Coronary artery (tissue), 2 donors: ENCODE measurements around the gene ZNF132.

Experiments
- DNase-seq: peaks from one replicate; pipeline ENCODE4 v3.0.0-alpha.2; 2017; ENCODE audit warnings: low spot score
- H3K27ac ChIP-seq, 2 donors: fragments of 200-600 bp; sonication (generic); one replicate each; pipeline ENCODE4 v1.5.1; 2016 to 2019
- H3K4me3 ChIP-seq: fragments of 200-600 bp; sonication (generic); 2 replicates; pipeline ENCODE4 v1.5.1; 2016; ENCODE audit warnings: mild to moderate bottlenecking, moderate library complexity
- CTCF ChIP-seq: fragments of 200-600 bp; sonication (generic); IDR thresholded peaks from one replicate; pipeline ENCODE4 v1.5.1; 2019; ENCODE audit warnings: antibody characterized with exemption

The ZNF132 gene

GRCh38 chr19:58466760-58467589 lies 27.0 kb upstream of the ZNF132 start, which contains the start of gene ZNF324:
Gene ZNF324 (plus strand): TSS chr19:58467080. CDS start chr19:58469186, 2,106 bp downstream.
- peak; percentile 97 for DNase-seq
- H3K4me3 ChIP-seq, result peak within 1 kb of the TSS; percentile 82
- no peak for TF ChIP-seq CTCF
- peak within 1 kb of the TSS; percentile 61 to 81 for H3K27ac ChIP-seq

- Histone ChIP-seq H3K4me3 (peak overlapping the region; percentile 82), H3K27ac (no peak overlapping the region)
- no peak for DNase-seq
- TF ChIP-seq CTCF, result no peak
Measured at GRCh38 chr19:58466089-58466759, 26.3 kb upstream of the ZNF132 start.

- H3K4me3 ChIP-seq, result no peak overlapping the region
- no peak for DNase-seq
- H3K27ac ChIP-seq, result no peak overlapping the region
- TF ChIP-seq CTCF, result no peak
Measured at GRCh38 chr19:58460039-58460438, 20.1 kb upstream of the ZNF132 start.

- no peak for TF ChIP-seq CTCF
- H3K27ac ChIP-seq, result no peak overlapping the region
- no peak for DNase-seq
- H3K4me3 ChIP-seq, result no peak overlapping the region
Measured at GRCh38 chr19:58456111-58456510, 16.2 kb upstream of the ZNF132 start.

- no peak for DNase-seq
- no peak overlapping the region for H3K27ac ChIP-seq
- TF ChIP-seq CTCF, result no peak
- H3K4me3 ChIP-seq, result no peak overlapping the region
Measured at GRCh38 chr19:58455306-58455705, 15.4 kb upstream of the ZNF132 start.

GRCh38 chr19:58453743-58454142 lies 13.8 kb upstream of the ZNF132 start:
- H3K4me3 ChIP-seq, result no peak overlapping the region
- no peak for TF ChIP-seq CTCF
- DNase-seq, result no peak
- no peak overlapping the region for H3K27ac ChIP-seq
